ENCODE data around the gene RUNDC3A. TPM values are rescaled to one million over a fixed set of nuclear protein-coding genes. Genes with fewer than 3 reads are reported as not detected.
"Not testable (repeated sequence)": the region's sequence is repeated elsewhere in the genome, so short reads cannot be mapped to it uniquely, and the experiment has no call there.

RUNDC3A gene
- total RNA-seq, 1 experiment from 2014 or later = 0.12 TPM

DNA sequence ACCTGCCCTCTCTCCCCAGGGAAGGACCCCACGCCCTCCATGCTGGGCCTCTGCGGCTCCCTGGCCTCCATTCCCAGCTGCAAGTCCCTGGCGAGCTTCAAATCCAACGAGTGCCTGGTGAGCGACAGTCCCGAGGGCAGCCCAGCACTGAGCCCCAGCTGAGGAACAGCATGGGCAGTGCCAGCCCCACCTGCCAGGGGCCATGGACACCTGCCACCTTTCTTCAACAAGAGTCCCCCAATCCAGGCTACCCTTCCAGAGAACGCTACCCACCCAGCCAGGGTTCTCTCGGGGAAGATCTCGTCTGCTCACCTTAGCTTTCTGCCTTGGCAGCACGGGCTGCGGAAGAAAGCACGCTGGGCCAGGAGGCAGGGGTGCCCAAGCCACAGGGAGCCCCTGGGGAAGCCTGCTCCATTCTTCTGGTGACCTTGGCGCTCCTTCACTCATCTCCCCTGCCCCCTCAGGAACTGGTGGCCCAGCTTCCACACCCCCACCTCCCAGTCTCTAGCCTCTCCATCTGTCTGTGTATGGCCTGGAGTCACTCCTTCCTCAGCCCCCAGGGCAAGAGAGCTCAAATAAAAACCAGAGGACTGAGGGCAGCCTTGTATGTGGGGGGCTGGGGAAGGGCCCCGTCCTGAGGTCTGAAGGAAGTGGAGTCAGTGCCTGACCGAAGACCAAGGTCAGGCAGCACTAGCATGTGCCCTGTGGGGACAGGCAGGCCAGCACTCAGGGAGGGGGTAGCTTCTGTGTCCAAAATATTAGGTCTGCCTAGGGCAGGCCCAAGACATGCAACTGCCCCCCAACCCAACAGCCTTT, 9.9 kb downstream of the RUNDC3A start:
- no peak for DNase-seq (ENCODE audit: low read depth)

DNA sequence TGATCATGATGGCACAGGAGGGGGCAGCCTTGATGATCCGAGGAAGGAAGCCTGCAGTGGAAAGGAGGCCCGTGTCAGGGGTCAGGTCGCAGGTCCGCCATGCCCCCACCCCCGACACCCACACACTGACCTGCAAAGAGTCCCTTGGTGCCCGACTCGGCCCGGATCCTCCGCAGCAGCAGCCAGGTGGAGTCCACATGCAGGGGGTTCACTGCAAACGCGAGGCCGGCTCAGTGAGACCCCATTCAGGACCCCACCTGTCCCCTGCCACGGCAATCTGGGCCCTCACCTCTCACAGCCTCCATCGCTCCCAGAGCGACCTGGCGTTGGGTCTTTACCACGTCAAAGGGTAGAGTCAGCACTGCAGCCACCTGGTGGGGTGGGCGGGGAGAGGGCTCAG, 11.7 kb downstream of the RUNDC3A start:
- DNase-seq (ENCODE audit: low read depth) = no peak

DNA sequence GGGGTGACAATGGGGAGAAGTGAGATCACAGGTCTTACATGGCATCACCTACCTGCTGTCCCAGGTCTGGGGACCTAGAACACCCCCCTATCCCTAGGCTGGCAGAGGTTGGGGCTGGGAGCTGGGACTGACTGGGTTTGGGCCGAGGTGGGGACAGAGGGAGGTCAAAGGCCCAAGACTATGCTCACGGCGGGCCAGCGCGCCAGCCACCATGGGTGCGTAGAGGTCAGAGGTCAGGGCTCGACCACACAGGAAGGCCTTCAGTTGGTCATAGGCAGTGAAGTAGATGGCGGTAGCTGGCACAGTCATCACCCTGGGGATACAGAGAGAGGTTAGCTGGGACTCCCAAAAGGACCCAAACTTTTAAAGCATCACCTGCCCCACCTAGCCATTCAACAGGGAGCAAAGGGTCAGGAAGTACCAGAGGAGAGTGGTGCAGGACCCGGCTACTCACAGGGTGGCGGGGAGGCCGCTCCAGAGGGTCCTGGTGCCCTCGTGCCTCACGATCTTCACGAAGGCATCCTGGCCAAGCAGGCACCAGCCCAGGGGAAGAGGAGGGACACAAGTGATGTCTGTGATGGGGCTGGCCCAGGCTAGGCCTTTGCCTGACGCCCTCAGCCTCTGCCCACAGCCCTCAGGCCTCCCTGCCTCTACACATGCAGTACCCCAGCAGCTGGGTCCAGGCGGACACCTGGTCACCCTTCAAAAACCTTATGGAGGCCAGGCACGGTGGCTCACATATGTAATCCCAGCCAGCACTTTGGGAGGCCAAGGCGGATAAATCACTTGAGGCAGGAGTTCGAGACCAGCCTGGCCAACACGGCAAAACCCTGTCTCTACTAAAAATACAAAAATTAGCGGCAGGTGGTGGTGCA, 13.1 kb downstream of the RUNDC3A start:
- DNase-seq (ENCODE audit: low read depth) = no peak

- DNase-seq (ENCODE audit: low read depth) = no peak
Measured at GRCh38 chr17:44322236-44322895, 14.0 kb downstream of the RUNDC3A start.

GRCh38 chr17:44323359-44324091, 15.1 kb downstream of the RUNDC3A start:
- no peak for DNase-seq (ENCODE audit: low read depth)

- peak; percentile 41 for DNase-seq (ENCODE audit: low read depth)
Measured at GRCh38 chr17:44324092-44324570, 15.7 kb downstream of the RUNDC3A start.

DNA sequence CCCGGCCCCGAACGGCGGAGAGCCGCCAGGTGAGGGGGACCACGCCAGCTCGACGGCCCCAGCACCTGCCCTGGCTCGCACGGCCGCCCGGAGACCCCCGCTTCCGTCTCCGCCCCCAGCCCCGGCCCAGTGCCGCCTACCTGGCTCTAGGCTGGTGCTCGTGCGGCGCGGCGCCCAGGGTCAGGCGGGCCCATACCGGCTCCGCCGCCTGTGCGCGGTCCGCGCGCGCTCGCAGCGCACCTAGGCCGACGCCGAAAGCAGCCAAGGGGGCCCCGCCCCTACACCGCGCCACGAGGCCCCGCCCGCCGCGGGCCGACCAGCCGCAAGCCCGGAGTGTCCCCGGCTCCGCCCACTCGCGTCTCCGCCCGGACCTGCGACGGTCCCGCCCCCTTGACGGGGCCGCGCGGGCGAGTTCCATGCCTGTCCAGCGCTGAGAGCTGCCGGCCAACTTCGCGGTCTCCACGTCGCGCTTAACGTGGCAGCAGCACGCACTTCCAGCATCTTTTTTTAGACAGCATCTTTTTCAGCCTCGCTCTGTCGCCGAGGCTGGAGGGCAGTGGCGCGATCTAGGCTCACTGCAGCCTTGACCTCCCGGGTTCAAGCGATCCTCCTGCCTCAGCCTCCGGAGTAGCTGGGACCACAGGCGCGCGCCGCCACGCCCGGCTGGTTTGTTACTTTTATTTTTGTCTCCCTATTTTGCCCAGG, 16.3 kb downstream of the RUNDC3A start, which contains the start of gene SLC25A39:
Gene SLC25A39, minus strand, starts transcription at position 253 of the 705 bp plus-strand sequence. CDS start 1,261 bp downstream, outside the sequence.
- DNase-seq (ENCODE audit: low read depth) = peak; percentile 86

GRCh38 chr17:44326861-44327444, 18.6 kb downstream of the RUNDC3A start:
- peak; percentile 95 for DNase-seq (ENCODE audit: low read depth)

DNA sequence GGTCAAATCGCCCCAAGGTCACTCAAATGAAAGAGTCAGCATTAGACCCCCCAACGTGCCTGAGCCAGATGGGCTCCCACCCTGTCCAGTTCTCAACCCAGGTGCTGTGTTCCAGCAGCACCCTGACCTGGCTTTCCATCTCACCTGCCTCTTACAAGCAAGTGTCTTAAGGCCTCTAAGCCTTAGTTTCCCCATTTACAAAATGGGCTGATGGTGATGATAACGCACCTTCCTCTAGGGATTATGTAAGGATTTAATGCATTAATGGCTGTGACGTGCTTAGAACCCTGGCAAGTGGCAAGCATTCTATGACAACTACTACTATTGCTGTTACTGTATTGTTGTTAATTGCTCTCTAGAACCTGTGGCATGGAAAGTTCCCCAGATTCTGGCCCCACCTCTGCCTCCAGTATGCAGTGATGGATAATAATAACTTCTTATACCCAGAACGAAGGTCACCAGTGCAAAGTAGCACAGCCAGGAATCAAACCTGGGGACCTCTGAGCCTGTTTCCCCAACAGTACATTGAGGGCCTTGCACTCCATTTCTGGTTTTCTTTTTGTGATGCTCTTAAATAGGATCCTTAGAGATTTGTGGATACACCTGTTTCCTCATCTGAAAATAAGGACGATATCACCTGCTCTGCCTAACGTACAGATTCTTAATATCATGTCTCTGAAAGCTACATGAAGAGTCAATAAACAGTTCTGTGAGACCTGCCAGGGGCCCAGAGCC, 19.5 kb downstream of the RUNDC3A start:
- DNase-seq (ENCODE audit: low read depth) = no peak

DNA sequence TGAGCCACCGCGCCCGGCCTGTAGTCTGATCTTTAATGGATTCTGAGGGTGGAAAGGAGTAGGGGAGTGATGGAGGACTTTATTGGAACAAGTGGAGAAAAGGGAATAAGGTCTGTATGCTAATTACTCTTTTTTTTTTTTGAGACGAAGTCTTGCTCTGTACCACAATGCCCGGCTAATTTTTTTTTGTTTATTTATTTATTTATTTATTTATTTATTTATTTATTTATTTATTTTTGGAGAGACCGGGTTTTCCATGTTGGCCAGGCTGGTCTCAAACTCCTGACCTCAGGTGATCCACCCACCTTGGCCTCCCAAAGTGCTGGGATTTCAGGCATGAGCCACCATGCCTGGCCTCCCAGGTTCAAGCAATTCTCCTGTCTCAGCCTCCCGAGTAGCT, 21.1 kb downstream of the RUNDC3A start:
- not testable (repeated sequence) for DNase-seq (ENCODE audit: low read depth)

DNA sequence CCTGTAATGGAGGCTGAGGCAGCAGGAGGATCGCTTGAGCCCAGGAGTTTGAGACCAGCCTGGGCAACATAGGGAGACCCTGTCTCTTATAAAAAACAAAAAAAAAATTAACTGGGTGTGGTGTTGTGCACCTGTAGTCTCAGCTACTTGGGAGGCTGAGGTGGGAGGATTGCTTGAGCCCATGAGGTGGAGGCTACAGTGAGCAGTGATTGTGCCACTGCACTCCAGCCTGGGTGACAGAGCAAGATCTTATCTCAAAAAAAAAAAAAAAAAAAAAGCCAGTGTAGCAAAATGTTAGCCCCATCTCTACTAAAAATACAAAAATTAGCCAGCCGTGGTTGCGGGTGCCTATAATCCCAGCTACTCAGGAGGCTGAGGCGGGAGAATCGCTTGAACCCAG, 21.9 kb downstream of the RUNDC3A start:
- not testable (repeated sequence) for DNase-seq (ENCODE audit: low read depth)

- peak; percentile 73 for DNase-seq (ENCODE audit: low read depth)
Measured at GRCh38 chr17:44331249-44331760, 22.9 kb downstream of the RUNDC3A start.

- no peak for DNase-seq (ENCODE audit: low read depth)
Measured at GRCh38 chr17:44333371-44333770, 25.0 kb downstream of the RUNDC3A start.

- DNase-seq (ENCODE audit: low read depth) = no peak
Measured at GRCh38 chr17:44334315-44334714, 25.9 kb downstream of the RUNDC3A start.

DNA sequence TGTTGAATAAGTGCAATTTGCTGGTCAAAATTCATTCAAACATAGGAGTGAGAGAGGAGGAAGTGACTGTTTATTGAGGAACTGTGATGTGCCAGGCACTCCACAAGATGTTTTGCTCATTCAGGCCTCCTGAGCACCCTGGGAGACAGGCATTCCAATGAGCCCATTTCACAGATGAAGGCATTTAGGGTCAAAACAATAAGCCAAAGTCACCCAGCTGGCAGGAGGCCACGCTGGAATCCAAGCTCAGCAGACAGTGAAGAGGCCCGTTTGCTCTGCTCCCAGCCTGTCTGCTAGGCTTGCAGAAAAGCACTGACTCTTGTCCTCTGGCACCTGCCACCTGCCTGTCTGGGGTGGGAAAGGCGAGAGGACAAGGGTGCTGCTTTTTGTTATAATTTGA, 26.3 kb downstream of the RUNDC3A start:
- DNase-seq (ENCODE audit: low read depth) = no peak

DNA sequence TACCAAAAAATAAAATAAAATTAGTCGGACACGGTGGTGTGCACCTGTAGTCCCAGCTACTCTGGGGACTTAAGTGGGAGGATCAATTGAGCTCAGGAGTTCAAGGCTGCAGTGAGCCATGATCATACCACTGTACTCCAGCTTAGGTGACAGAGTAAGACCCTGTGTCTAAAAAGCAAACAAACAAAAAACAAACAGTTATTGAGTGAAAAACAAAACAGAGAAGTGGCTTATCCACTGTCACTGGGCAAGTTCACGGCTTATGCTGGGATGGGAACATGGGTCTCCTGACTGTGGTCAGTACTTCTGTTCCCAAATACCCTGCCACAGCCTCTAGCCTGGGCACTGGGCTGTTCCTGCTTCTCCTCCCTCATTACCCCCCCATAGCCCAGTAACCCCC, 27.2 kb downstream of the RUNDC3A start:
- no peak for DNase-seq (ENCODE audit: low read depth)

- no peak for DNase-seq (ENCODE audit: low read depth)
Measured at GRCh38 chr17:44335968-44336367, 27.6 kb downstream of the RUNDC3A start.

GRCh38 chr17:44338702-44339101, 30.3 kb downstream of the RUNDC3A start:
- peak; percentile 34 for DNase-seq (ENCODE audit: low read depth)

DNA sequence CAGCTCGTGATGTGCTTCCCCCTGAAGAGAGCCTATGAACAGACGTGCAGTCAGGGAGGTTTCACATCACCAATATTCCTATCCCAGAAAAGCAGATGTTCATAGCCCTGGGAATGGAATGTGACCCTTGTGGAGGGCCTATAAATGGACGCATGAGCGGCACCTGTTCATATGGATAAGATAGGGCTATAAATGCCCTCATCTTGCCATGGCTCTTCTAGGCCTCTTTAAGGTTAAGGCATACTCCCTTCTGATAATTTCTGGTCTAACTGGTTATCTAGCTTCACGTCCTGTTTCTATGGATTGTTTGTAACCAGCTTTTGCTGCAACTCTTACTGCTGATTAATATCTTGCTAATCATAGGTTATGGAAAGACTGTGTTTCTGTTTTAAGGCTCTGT, 32.2 kb downstream of the RUNDC3A start:
- not testable (repeated sequence) for DNase-seq (ENCODE audit: low read depth)
